ENCODE data around the gene KCNC1. TPM values are rescaled to one million over a fixed set of nuclear protein-coding genes. Genes with fewer than 3 reads are reported as not detected.

KCNC1 gene
- total and polyA plus RNA-seq, 2 experiments from 2014 or later: 0.11 TPM; not detected in 1

- TF ChIP-seq, protein P1, sequence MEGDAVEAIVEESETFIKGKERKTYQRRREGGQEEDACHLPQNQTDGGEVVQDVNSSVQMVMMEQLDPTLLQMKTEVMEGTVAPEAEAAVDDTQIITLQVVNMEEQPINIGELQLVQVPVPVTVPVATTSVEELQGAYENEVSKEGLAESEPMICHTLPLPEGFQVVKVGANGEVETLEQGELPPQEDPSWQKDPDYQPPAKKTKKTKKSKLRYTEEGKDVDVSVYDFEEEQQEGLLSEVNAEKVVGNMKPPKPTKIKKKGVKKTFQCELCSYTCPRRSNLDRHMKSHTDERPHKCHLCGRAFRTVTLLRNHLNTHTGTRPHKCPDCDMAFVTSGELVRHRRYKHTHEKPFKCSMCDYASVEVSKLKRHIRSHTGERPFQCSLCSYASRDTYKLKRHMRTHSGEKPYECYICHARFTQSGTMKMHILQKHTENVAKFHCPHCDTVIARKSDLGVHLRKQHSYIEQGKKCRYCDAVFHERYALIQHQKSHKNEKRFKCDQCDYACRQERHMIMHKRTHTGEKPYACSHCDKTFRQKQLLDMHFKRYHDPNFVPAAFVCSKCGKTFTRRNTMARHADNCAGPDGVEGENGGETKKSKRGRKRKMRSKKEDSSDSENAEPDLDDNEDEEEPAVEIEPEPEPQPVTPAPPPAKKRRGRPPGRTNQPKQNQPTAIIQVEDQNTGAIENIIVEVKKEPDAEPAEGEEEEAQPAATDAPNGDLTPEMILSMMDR (conservative IDR thresholded peaks at IDR 0.05; ENCODE audit: low read depth in 2 of 2): no peak
- no peak for TF ChIP-seq CREB1 (CRISPR knock-in tag; IDR thresholded peaks at IDR 0.05; ENCODE audit: low read depth)
Measured at GRCh38 chr11:17748044-17748443, 13.5 kb downstream of the KCNC1 start (continued).

GRCh38 chr11:17748761-17749721 is 14.5 kb downstream of the KCNC1 start:
- no peak overlapping the region for H3K27ac ChIP-seq (ENCODE audit: low read depth)
- H3K4me3 ChIP-seq: no peak overlapping the region
- H3F3A ChIP-seq (replicated peaks; ENCODE audit: low read depth): no peaks in the 10 kb centered on the region
- H4K20me1 ChIP-seq (replicated peaks; ENCODE audit: insufficient read depth): no peaks in the 10 kb centered on the region
- no peak overlapping the region for H2AFZ ChIP-seq
- ATAC-seq (no peak), DNase-seq (ENCODE audit: low spot score) (no peak)
- Mint-ChIP-seq H3K4me1 (no peaks in the 10 kb centered on the region), H3K36me3 (ENCODE audit: low read depth) (no peaks in the 10 kb centered on the region), H3K4me3 (no peak overlapping the region), H3K9me3 (no peaks in the 10 kb centered on the region), H3K27ac (no peak overlapping the region), H3K27me3 (ENCODE audit: insufficient read depth, low read depth, poor library complexity) (peaks cover 11% of the 10 kb centered on the region)
- H3K4me2 ChIP-seq: no peak overlapping the region
- H3K79me2 ChIP-seq (replicated peaks; ENCODE audit: insufficient read depth): no peaks in the 10 kb centered on the region
- no peaks in the 10 kb centered on the region for H3K27me3 ChIP-seq (ENCODE audit: insufficient read depth)
- no peaks in the 10 kb centered on the region for H3K9me2 ChIP-seq (ENCODE audit: insufficient read depth)
- H3K4me1 ChIP-seq (ENCODE audit: insufficient read depth): no peaks in the 10 kb centered on the region
- no peaks in the 10 kb centered on the region for H3K36me3 ChIP-seq (ENCODE audit: insufficient read depth)
- TF ChIP-seq POLR2AphosphoS5 (IDR thresholded peaks at IDR 0.05; ENCODE audit: low read depth) (no peak), ZNF114 (CRISPR knock-in tag; IDR thresholded peaks at IDR 0.05) (no peak), NANOG (IDR thresholded peaks at IDR 0.05; ENCODE audit: borderline replicate concordance) (no peak), EZH2 (IDR thresholded peaks at IDR 0.05; ENCODE audit: low read depth, unreplicated experiment) (no peak), CREB1 (CRISPR knock-in tag; IDR thresholded peaks at IDR 0.05; ENCODE audit: low read depth) (no peak), STAT1 (IDR thresholded peaks at IDR 0.05; ENCODE audit: unreplicated experiment) (no peak), JUNB (IDR thresholded peaks at IDR 0.05; ENCODE audit: unreplicated experiment) (no peak), REST (IDR thresholded peaks at IDR 0.05; ENCODE audit: unreplicated experiment) (no peak), ZNF331 (CRISPR knock-in tag; IDR thresholded peaks at IDR 0.05; ENCODE audit: low read depth) (no peak), EZH2phosphoT487 (IDR thresholded peaks at IDR 0.05; ENCODE audit: unreplicated experiment) (no peak)
- TF ChIP-seq, protein P1 (conservative IDR thresholded peaks at IDR 0.05; ENCODE audit: low read depth in 2 of 2): no peak
- TF ChIP-seq, protein P2, sequence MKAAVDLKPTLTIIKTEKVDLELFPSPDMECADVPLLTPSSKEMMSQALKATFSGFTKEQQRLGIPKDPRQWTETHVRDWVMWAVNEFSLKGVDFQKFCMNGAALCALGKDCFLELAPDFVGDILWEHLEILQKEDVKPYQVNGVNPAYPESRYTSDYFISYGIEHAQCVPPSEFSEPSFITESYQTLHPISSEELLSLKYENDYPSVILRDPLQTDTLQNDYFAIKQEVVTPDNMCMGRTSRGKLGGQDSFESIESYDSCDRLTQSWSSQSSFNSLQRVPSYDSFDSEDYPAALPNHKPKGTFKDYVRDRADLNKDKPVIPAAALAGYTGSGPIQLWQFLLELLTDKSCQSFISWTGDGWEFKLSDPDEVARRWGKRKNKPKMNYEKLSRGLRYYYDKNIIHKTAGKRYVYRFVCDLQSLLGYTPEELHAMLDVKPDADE (IDR thresholded peaks at IDR 0.05): no peak

Data from GM23338 (cell line).